Keratinocyte (primary cell): Measurements from ENCODE around the gene MGLL.

Source experiments
- CTCF ChIP-seq, 3 experiments: IDR thresholded peaks in 1 of 3; conservative IDR thresholded peaks in 1 of 3; optimal IDR thresholded peaks in 1 of 3; 2 replicates in 2 of 3; 3 replicates in 1 of 3; pipeline versions ENCODE3 to v1.5.1; 2011; ENCODE audit warnings: low read length in 3 of 3, mild to moderate bottlenecking in 3 of 3, moderate library complexity in 2 of 3, control low read depth in 1 of 3, inconsistent platforms in 1 of 3; ENCODE audit not compliant: insufficient read depth in 2 of 3; ENCODE audit errors: extremely low read depth in 1 of 3
- EZH2 ChIP-seq: IDR thresholded peaks from one replicate; pipeline ENCODE4 v1.6.1; 2012; ENCODE audit warnings: inconsistent platforms, mild to moderate bottlenecking, low read length, moderate library complexity

GRCh38 chr3:127651516-127652172, 170.7 kb downstream of the MGLL start:
- TF ChIP-seq CTCF (optimal IDR thresholded peaks at IDR 0.05 in 1 of 3, IDR thresholded peaks at IDR 0.05 in 1 of 3, conservative IDR thresholded peaks at IDR 0.05 in 1 of 3; ENCODE audit: extremely low read depth in 1 of 3, insufficient read depth in 2 of 3, low read length in 3 of 3) = no peak
- no peak for TF ChIP-seq EZH2
